ENCODE measurements around the gene TEX30.

DNA sequence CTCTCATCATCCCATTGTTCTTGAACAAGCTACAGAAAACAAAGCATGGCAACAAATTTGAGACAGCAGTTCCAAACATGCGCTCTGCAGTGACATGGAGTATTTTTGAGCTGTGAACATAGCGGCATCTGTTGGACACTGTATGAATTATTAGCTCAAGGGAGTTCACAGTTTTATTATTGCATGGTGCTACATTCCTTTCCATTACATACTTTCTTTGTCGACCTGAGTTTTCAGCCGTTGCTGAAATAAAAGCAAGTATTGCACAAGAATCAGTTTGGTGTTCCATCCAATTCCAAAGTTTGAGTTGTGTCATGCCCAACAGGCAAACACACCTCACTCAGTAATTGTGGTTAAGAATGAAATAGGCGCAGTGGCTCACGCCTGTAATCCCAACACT is 48.7 kb downstream of the TEX30 start:
- TF ChIP-seq CTCF (IDR thresholded peaks at IDR 0.05) (no peak), POLR2A (IDR thresholded peaks at IDR 0.05) (no peak)

All from lower leg skin (tissue), 3 donors.